Smooth muscle cell (in vitro differentiated cells): ENCODE results near the gene TSPAN11. TPM values are rescaled to one million over a fixed set of nuclear protein-coding genes. Genes with fewer than 3 reads are reported as not detected.

Experiments used
- DNase-seq: peaks from one replicate; lab custom pipeline; 2025; ENCODE audit not compliant: unreplicated experiment; lab: John Stamatoyannopoulos, UW
- H2AFZ ChIP-seq: fragments of 200-600 bp; sonication (generic); 2 replicates; pipeline ENCODE4 v1.6.0; 2016; ENCODE audit warnings: antibody characterized with exemption, low read depth, mild to moderate bottlenecking
- H3F3A ChIP-seq: fragments of 200-600 bp; sonication (generic); 2 replicates; pipeline ENCODE4 v1.6.0; 2017; ENCODE audit warnings: antibody characterized with exemption, low read depth
- H3K27ac ChIP-seq: fragments of 200-600 bp; sonication (generic); 2 replicates; pipeline ENCODE4 v1.5.1; 2016; ENCODE audit warnings: low read depth, mild to moderate bottlenecking
- H3K27me3 ChIP-seq: fragments of 200-600 bp; sonication (generic); 2 replicates; pipeline ENCODE4 v1.6.1; 2016; ENCODE audit warnings: low read depth, mild to moderate bottlenecking
- H3K36me3 ChIP-seq: fragments of 200-600 bp; sonication (generic); 2 replicates; pipeline ENCODE4 v1.5.1; 2016; ENCODE audit warnings: low read depth
- H3K4me1 ChIP-seq: fragments of 200-600 bp; sonication (generic); 2 replicates; pipeline ENCODE4 v1.5.1; 2016; ENCODE audit warnings: low read depth
- H3K4me2 ChIP-seq: fragments of 200-600 bp; sonication (generic); 2 replicates; pipeline ENCODE4 v1.6.0; 2016; ENCODE audit warnings: mild to moderate bottlenecking
- H3K4me3 ChIP-seq: fragments of 200-600 bp; sonication (generic); 2 replicates; pipeline ENCODE4 v1.5.1; 2016; ENCODE audit warnings: mild to moderate bottlenecking
- H3K79me2 ChIP-seq: fragments of 200-600 bp; sonication (generic); 2 replicates; pipeline ENCODE4 v1.6.0; 2016; ENCODE audit warnings: low read depth, mild to moderate bottlenecking
- H3K9ac ChIP-seq: fragments of 200-600 bp; sonication (generic); 2 replicates; pipeline ENCODE4 v1.6.0; 2016; ENCODE audit warnings: low read depth
- H3K9me3 ChIP-seq: fragments of 200-600 bp; sonication (generic); replicated peaks from 2 replicates; pipeline ENCODE4 v1.5.1; 2016; ENCODE audit warnings: low read depth
- H4K20me1 ChIP-seq: fragments of 200-600 bp; sonication (generic); 2 replicates; pipeline ENCODE4 v1.6.0; 2016; ENCODE audit warnings: low read depth
- CTCF ChIP-seq: fragments of 200-600 bp; sonication (generic); IDR thresholded peaks from 2 replicates; pipeline ENCODE4 v1.5.1; 2017; ENCODE audit warnings: borderline replicate concordance, mild to moderate bottlenecking, antibody characterized with exemption; ENCODE audit not compliant: insufficient read depth, poor library complexity, severe bottlenecking
- whole genome bisulfite sequencing: methylation state at CpG from one replicate; pipeline ENCODE4 v1.1.7; 2016; ENCODE audit warnings: low lambda C conversion rate; 5-methylcytosine and 5-hydroxymethylcytosine counted together
- polyA plus RNA-seq: library from polyadenylated mRNA; unstranded; fragments of >200 nt; fragmentation: Nextera tagmentation; extraction: Ambion mirVana; gene quantifications from 2 replicates; pipeline ENCODE4 v1.2.1, GENCODE V29; 2016
- total RNA-seq: library from RNA; depleted of rRNA; stranded (reverse); fragments of >200 nt; gene quantifications from 2 replicates; pipeline ENCODE4 v1.2.3, GENCODE V29; 2014

The TSPAN11 gene
- total and polyA plus RNA-seq, 2 experiments from 2014 or later = 2.8 to 3.0 TPM

- Histone ChIP-seq H3K4me2 (no peak overlapping the region), H3K36me3 (no peaks in the 10 kb centered on the region), H3F3A (no peaks in the 10 kb centered on the region), H3K27ac (no peak overlapping the region), H4K20me1 (no peaks in the 10 kb centered on the region), H3K9me3 (no peaks in the 10 kb centered on the region), H3K27me3 (no peaks in the 10 kb centered on the region), H3K79me2 (no peaks in the 10 kb centered on the region), H2AFZ (no peak overlapping the region), H3K9ac (no peak overlapping the region), H3K4me3 (no peak overlapping the region), H3K4me1 (no peaks in the 10 kb centered on the region)
- 98% methylated on average over 7 of the region's 7 CpGs for WGBS
- no peak for DNase-seq
- TF ChIP-seq CTCF = no peak
Measured at GRCh38 chr12:30997685-30998440, 71.3 kb downstream of the TSPAN11 start.

GRCh38 chr12:30999011-30999410 is 72.5 kb downstream of the TSPAN11 start:
- no peak for DNase-seq
- Histone ChIP-seq H3K4me2 (no peak overlapping the region), H3K4me3 (no peak overlapping the region), H3F3A (no peaks in the 10 kb centered on the region), H3K27me3 (no peaks in the 10 kb centered on the region), H3K4me1 (no peaks in the 10 kb centered on the region), H3K27ac (no peak overlapping the region), H2AFZ (no peak overlapping the region), H4K20me1 (no peaks in the 10 kb centered on the region), H3K9me3 (no peaks in the 10 kb centered on the region), H3K79me2 (no peaks in the 10 kb centered on the region), H3K36me3 (no peaks in the 10 kb centered on the region), H3K9ac (no peak overlapping the region)
- TF ChIP-seq CTCF = no peak
- WGBS = 87% methylated on average over 6 of the region's 6 CpGs

GRCh38 chr12:30999723-31000122 is 73.2 kb downstream of the TSPAN11 start:
- H2AFZ ChIP-seq = no peak overlapping the region

More at GRCh38 chr12:30999723-31000122, 73.2 kb downstream of the TSPAN11 start:
- Histone ChIP-seq H3K9ac (no peak overlapping the region), H3K27me3 (no peaks in the 10 kb centered on the region), H3K36me3 (no peaks in the 10 kb centered on the region), H3K27ac (no peak overlapping the region), H3K4me3 (no peak overlapping the region), H3K9me3 (no peaks in the 10 kb centered on the region), H4K20me1 (no peaks in the 10 kb centered on the region), H3F3A (no peaks in the 10 kb centered on the region), H3K79me2 (no peaks in the 10 kb centered on the region), H3K4me2 (no peak overlapping the region), H3K4me1 (no peaks in the 10 kb centered on the region)
- TF ChIP-seq CTCF = no peak
- WGBS = 92% methylated on average over 4 of the region's 4 CpGs
- DNase-seq = no peak
